HCT116 (cell line): ENCODE results near the gene PDE2A. TPM values are rescaled to one million over a fixed set of nuclear protein-coding genes. Genes with fewer than 3 reads are reported as not detected.

Source experiments
- ATAC-seq: fragments of 200-7000 bp; cut with Tn5 transposase; 2 replicates; pipeline ENCODE4 v1.9.1; 2020; ENCODE audit warnings: mild to moderate bottlenecking, moderate library complexity
- BruUV-seq: library from RNA; stranded (reverse); fragments of 400-500 nt; replicated peaks from 2 replicates; lab custom pipeline; 2021; lab: Mats Ljungman, UMichigan
- CTCF ChIA-PET: fragments of 300-600 bp; sonication (Branson Sonifier 250); formaldehyde crosslinking; loops from one replicate; lab custom pipeline; 2021; ENCODE audit warnings: antibody characterized with exemption; lab: Charles Lee
- POLR2A ChIA-PET: fragments of 300-600, 350-600 bp; sonication (Branson Sonifier 250); formaldehyde crosslinking; loops from one replicate; lab custom pipeline; 2021; ENCODE audit warnings: antibody characterized with exemption; lab: Charles Lee
- RAD21 ChIA-PET, 2 experiments: fragments of 300-600 bp; sonication (Branson Sonifier 250); formaldehyde crosslinking; loops; one replicate each; lab custom pipeline; 2023; ENCODE audit warnings: low total read pairs in 2 of 2; ENCODE audit not compliant: uncharacterized antibody in 2 of 2, unreplicated experiment in 2 of 2, low non-redundant PET in 1 of 2; lab: Charles Lee
- DNase-seq: peaks from one replicate; pipeline ENCODE4 v3.0.0-alpha.2; 2010; ENCODE audit warnings: low read depth, low spot score
- H2AFZ ChIP-seq: fragments of 200-600 bp; shearing (Covaris generic), sonication (generic); 2 replicates; pipeline ENCODE4 v1.6.1; 2017; ENCODE audit warnings: low read depth, mixed run types, mixed read lengths, antibody characterized with exemption, low read length; ENCODE audit not compliant: poor library complexity, severe bottlenecking
- H3K27ac ChIP-seq: 2 replicates; pipeline ENCODE4 v1.5.1; 2012; ENCODE audit warnings: low read depth, low read length
- H3K27me3 ChIP-seq: fragments of 200-600 bp; sonication (generic); 2 replicates; pipeline ENCODE4 v1.6.1; 2016; ENCODE audit warnings: mixed run types, low read length, mixed read lengths; ENCODE audit not compliant: insufficient read depth
- H3K36me3 ChIP-seq, 2 experiments: fragments of 200-500 bp in 1 of 2; fragments of 200-600 bp in 1 of 2; sonication (Bioruptor generic) in 1 of 2; sonication (generic) in 1 of 2; 2 replicates each; pipeline versions ENCODE4 v1.5.1 to v1.6.1; 2014 to 2016; ENCODE audit warnings: low read length in 2 of 2, inconsistent platforms in 1 of 2, mixed read lengths in 1 of 2, mixed run types in 1 of 2; ENCODE audit not compliant: insufficient read depth in 2 of 2, control insufficient read depth in 1 of 2
- H3K4me1 ChIP-seq, 2 experiments: fragments of 200-600 bp in 1 of 2; sonication (generic) in 1 of 2; 2 replicates each; pipeline versions ENCODE4 v1.5.1 to v1.6.1; 2012 to 2017; ENCODE audit warnings: low read length in 2 of 2, inconsistent platforms in 1 of 2, mild to moderate bottlenecking in 1 of 2, mixed read lengths in 1 of 2, mixed run types in 1 of 2, moderate library complexity in 1 of 2; ENCODE audit not compliant: insufficient read depth in 2 of 2, control insufficient read depth in 1 of 2
- H3K4me2 ChIP-seq: fragments of 200-600 bp; sonication (generic); 2 replicates; pipeline ENCODE4 v1.6.1; 2017; ENCODE audit warnings: mixed run types, low read length, mixed read lengths
- H3K4me3 ChIP-seq, 2 experiments: fragments of 200-600 bp in 1 of 2; sonication (generic) in 1 of 2; replicated peaks in 1 of 2; 2 replicates each; pipeline ENCODE4 v1.5.1; 2011 to 2016; ENCODE audit warnings: low read length in 2 of 2, control low read depth in 1 of 2, low read depth in 1 of 2, mild to moderate bottlenecking in 1 of 2, mixed read lengths in 1 of 2, mixed run types in 1 of 2
- H3K79me2 ChIP-seq: fragments of 200-600 bp; sonication (generic); 2 replicates; pipeline ENCODE4 v1.6.1; 2017; ENCODE audit warnings: mild to moderate bottlenecking, mixed run types, low read length, moderate library complexity, mixed read lengths; ENCODE audit not compliant: insufficient read depth
- H3K9ac ChIP-seq: fragments of 200-600 bp; sonication (generic); 2 replicates; pipeline ENCODE4 v1.6.1; 2016; ENCODE audit warnings: low read length, mixed read lengths
- H3K9me2 ChIP-seq: fragments of 200-600 bp; sonication (generic), shearing (Covaris generic); 2 replicates; pipeline ENCODE4 v1.6.1; 2017; ENCODE audit warnings: mixed run types, mild to moderate bottlenecking, moderate library complexity; ENCODE audit not compliant: insufficient read depth
- H3K9me3 ChIP-seq, 2 experiments: fragments of 200-500 bp in 1 of 2; fragments of 200-600 bp in 1 of 2; sonication (Bioruptor generic) in 1 of 2; sonication (generic) in 1 of 2; 2 replicates each; pipeline ENCODE4 v1.6.1; 2014 to 2017; ENCODE audit warnings: low read length in 2 of 2, mixed read lengths in 2 of 2, inconsistent platforms in 1 of 2, low read depth in 1 of 2, mild to moderate bottlenecking in 1 of 2, mixed run types in 1 of 2, moderate library complexity in 1 of 2; ENCODE audit not compliant: control insufficient read depth in 1 of 2, insufficient read depth in 1 of 2
- H4K20me1 ChIP-seq: fragments of 200-600 bp; sonication (generic), shearing (Covaris generic); 2 replicates; pipeline ENCODE4 v1.6.1; 2017; ENCODE audit warnings: mixed run types, mild to moderate bottlenecking, moderate library complexity; ENCODE audit not compliant: insufficient read depth
- ATF3 ChIP-seq: IDR thresholded peaks from 2 replicates; pipeline ENCODE4 v1.6.1; 2012
- CBX3 ChIP-seq: IDR thresholded peaks from 2 replicates; pipeline ENCODE4 v1.6.1; 2012; ENCODE audit warnings: low read depth
- CTCF ChIP-seq, 3 experiments: fragments of 200-600 bp in 1 of 3; sonication (generic) in 1 of 3; IDR thresholded peaks in 2 of 3; conservative IDR thresholded peaks in 1 of 3; 2 replicates each; pipeline ENCODE4 v1.5.1; 2012 to 2017; ENCODE audit warnings: low read depth in 2 of 3, low read length in 2 of 3, antibody characterized with exemption in 1 of 3, borderline replicate concordance in 1 of 3, control low read depth in 1 of 3, mild to moderate bottlenecking in 1 of 3, mixed read lengths in 1 of 3, mixed run types in 1 of 3, moderate library complexity in 1 of 3; ENCODE audit not compliant: insufficient read depth in 1 of 3
- EGR1 ChIP-seq: IDR thresholded peaks from 2 replicates; pipeline ENCODE4 v1.6.1; 2012; ENCODE audit warnings: low read depth
- ELF1 ChIP-seq: IDR thresholded peaks from 2 replicates; pipeline ENCODE4 v1.6.1; 2012; ENCODE audit warnings: low read depth, borderline replicate concordance
- EZH2 ChIP-seq: fragments of 200-600 bp; sonication (generic); IDR thresholded peaks from 2 replicates; pipeline ENCODE4 v1.6.1; 2017; ENCODE audit warnings: antibody characterized with exemption, mixed run types
- FOSL1 ChIP-seq: IDR thresholded peaks from 2 replicates; pipeline ENCODE4 v1.6.1; 2012; ENCODE audit warnings: low read depth
- JUND ChIP-seq: IDR thresholded peaks from 2 replicates; pipeline ENCODE4 v1.6.1; 2012
- MAX ChIP-seq: IDR thresholded peaks from 2 replicates; pipeline ENCODE4 v1.6.1; 2012
- POLR2A ChIP-seq: IDR thresholded peaks from 2 replicates; pipeline ENCODE4 v1.7.0; 2011; ENCODE audit warnings: borderline replicate concordance; ENCODE audit not compliant: insufficient read depth, insufficient read length; ENCODE audit errors: extremely low read depth
- REST ChIP-seq: IDR thresholded peaks from 2 replicates; pipeline ENCODE4 v1.6.1; 2012; ENCODE audit warnings: low read depth
- SIN3A ChIP-seq: IDR thresholded peaks from 2 replicates; pipeline ENCODE4 v1.6.1; 2012; ENCODE audit warnings: low read depth
- SRF ChIP-seq: IDR thresholded peaks from 2 replicates; pipeline ENCODE4 v1.6.1; 2012; ENCODE audit warnings: low read depth
- TCF7L2 ChIP-seq: IDR thresholded peaks from 2 replicates; pipeline ENCODE4 v1.7.0; 2011; ENCODE audit warnings: borderline replicate concordance, inconsistent platforms; ENCODE audit not compliant: insufficient read depth, insufficient read length; ENCODE audit errors: extremely low read depth
- YY1 ChIP-seq: IDR thresholded peaks from 2 replicates; pipeline ENCODE4 v1.6.1; 2011; ENCODE audit warnings: low read length, low read depth, moderate library complexity, mild to moderate bottlenecking; ENCODE audit not compliant: insufficient replicate concordance; ENCODE audit errors: extremely low read depth
- ZBTB33 ChIP-seq: IDR thresholded peaks from 2 replicates; pipeline ENCODE4 v1.6.1; 2011; ENCODE audit warnings: mild to moderate bottlenecking, low read length, moderate library complexity; ENCODE audit not compliant: insufficient replicate concordance; ENCODE audit errors: extremely low read depth
- intact Hi-C: fragments of 100-400 bp; cut with micrococcal nuclease; formaldehyde crosslinking; loops from 2 replicates; pipeline ENCODE4 v1.10.0; 2022
- total RNA-seq: library from RNA; stranded (reverse); gene quantifications from one replicate; pipeline ENCODE4 v1.2.1, GENCODE V29; 2021; ENCODE audit not compliant: unreplicated experiment

PDE2A gene
- total RNA-seq, 1 experiment from 2014 or later, result 7.6 TPM

- Histone ChIP-seq H3K9ac (no peak overlapping the region), H3K79me2 (no peaks in the 10 kb centered on the region), H3K4me2 (no peak overlapping the region), H3K36me3 (no peaks in the 10 kb centered on the region), H3K9me3 (no peaks in the 10 kb centered on the region), H3K4me1 (no peaks in the 10 kb centered on the region), H4K20me1 (no peaks in the 10 kb centered on the region), H3K27me3 (no peaks in the 10 kb centered on the region), H3K9me2 (no peaks in the 10 kb centered on the region), H2AFZ (no peak overlapping the region), H3K27ac (no peak overlapping the region), H3K4me3 (no peak overlapping the region)
- ATAC-seq (no peak), DNase-seq (no peak)
- CTCF ChIA-PET, result interaction anchor here (2.2 kb wide), 1 partner anchor 107 kb away, joined by 6 read pairs; no protein-coding TSS in a partner anchor
- no TSS peak for BruUV-seq
- RAD21 ChIA-PET, result no interaction called here
- POLR2A ChIA-PET, result no interaction called here
- intact Hi-C loops, result no loop called here
- TF ChIP-seq MAX (no peak), REST (no peak), ELF1 (no peak), CTCF (IDR thresholded peaks at IDR 0.05 in 2 of 3, conservative IDR thresholded peaks at IDR 0.05 in 1 of 3; ENCODE audit: borderline replicate concordance in 1 of 3, insufficient read depth in 1 of 3, low read depth in 2 of 3, low read length in 2 of 3) (no peak), EGR1 (no peak), POLR2A (no peak), EZH2 (no peak), FOSL1 (no peak), SIN3A (no peak), YY1 (no peak), ZBTB33 (no peak), TCF7L2 (no peak), CBX3 (no peak), ATF3 (no peak), JUND (no peak), SRF (no peak)
Observed at GRCh38 chr11:72578566-72578965, 95.7 kb downstream of the PDE2A start.
